Lung (tissue), 12 donors: ENCODE measurements around the gene CNP. TPM values are rescaled to one million over a fixed set of nuclear protein-coding genes. Genes with fewer than 3 reads are reported as not detected.

Experiments
- ATAC-seq: fragments of 200-7000 bp; cut with Tn5 transposase; one replicate; pipeline ENCODE4 v1.9.1; 2020; ENCODE audit warnings: moderate number of reproducible peaks; ENCODE audit not compliant: insufficient read depth, low FRiP score
- DNase-seq, 3 donors: peaks; one replicate each; pipeline ENCODE4 v3.0.0-alpha.2; 2013 to 2017
- H3K27ac ChIP-seq, 2 donors: one replicate each; pipeline ENCODE4 v1.5.1; 2013; ENCODE audit warnings: mild to moderate bottlenecking in 2 of 2, moderate library complexity in 2 of 2, control low read depth in 1 of 2, inconsistent platforms in 1 of 2, low read depth in 1 of 2, low read length in 1 of 2
- H3K27me3 ChIP-seq, 3 donors: one replicate each; pipeline ENCODE4 v1.5.1; 2013; ENCODE audit warnings: low read length in 2 of 3; ENCODE audit not compliant: control insufficient read depth in 3 of 3, insufficient read depth in 3 of 3
- H3K36me3 ChIP-seq, 4 donors: one replicate each; pipeline ENCODE4 v1.5.1; 2013; ENCODE audit warnings: low read length in 4 of 4, mild to moderate bottlenecking in 1 of 4, moderate library complexity in 1 of 4; ENCODE audit not compliant: control insufficient read depth in 4 of 4, insufficient read depth in 4 of 4
- H3K4me1 ChIP-seq, 5 donors: one replicate each; pipeline ENCODE4 v1.5.1; 2013; ENCODE audit warnings: low read length in 5 of 5, mild to moderate bottlenecking in 2 of 5, moderate library complexity in 1 of 5; ENCODE audit not compliant: control insufficient read depth in 5 of 5, insufficient read depth in 5 of 5
- H3K4me3 ChIP-seq: one replicate; pipeline ENCODE4 v1.5.1; 2013; ENCODE audit warnings: mild to moderate bottlenecking, control low read depth, moderate library complexity
- H3K9ac ChIP-seq, 2 donors: one replicate each; pipeline ENCODE4 v1.5.1; 2013; ENCODE audit warnings: low read length in 2 of 2, control low read depth in 1 of 2; ENCODE audit not compliant: insufficient read depth in 1 of 2
- H3K9me3 ChIP-seq, 4 donors: one replicate each; pipeline ENCODE4 v1.5.1; 2013; ENCODE audit warnings: low read length in 3 of 4, mild to moderate bottlenecking in 1 of 4, moderate library complexity in 1 of 4; ENCODE audit not compliant: control insufficient read depth in 4 of 4, insufficient read depth in 3 of 4
- WGBS, 2 donors: extraction: QIAGEN DNeasy Blood & Tissue Kit; methylation state at CpG; one replicate each; pipeline ENCODE4 v1.1.7; 2013; 5-methylcytosine and 5-hydroxymethylcytosine counted together
- polyA plus RNA-seq, 2 donors: library from polyadenylated mRNA; stranded (reverse); fragments of 200-250 nt; gene quantifications; one replicate each; pipeline ENCODE4 v1.2.1, GENCODE V29; 2013
- total RNA-seq, 2 donors: library from RNA; depleted of rRNA in 1 of 2; stranded (reverse); fragments of >200 nt in 1 of 2; gene quantifications; one replicate each; pipeline ENCODE4 v1.2.1, GENCODE V29; 2014 to 2021
- TF ChIP-seq, protein P1 (sequence below): IDR thresholded peaks from 2 replicates; pipeline ENCODE4 v1.5.1; 2012; ENCODE audit warnings: mild to moderate bottlenecking; ENCODE audit errors: control extremely low read depth, extremely low read depth
- donor health status: control.
- donor health status: control.
- donor health status: Bipolar disorder and iron deficiency.
- donor health status: healthy.
- donor health status: DM: yes; HTN: yes; CAD: no.

CNP gene
- total and polyA plus RNA-seq, 4 donors: 32.3 to 53.5 (median 33.9) TPM

DNA sequence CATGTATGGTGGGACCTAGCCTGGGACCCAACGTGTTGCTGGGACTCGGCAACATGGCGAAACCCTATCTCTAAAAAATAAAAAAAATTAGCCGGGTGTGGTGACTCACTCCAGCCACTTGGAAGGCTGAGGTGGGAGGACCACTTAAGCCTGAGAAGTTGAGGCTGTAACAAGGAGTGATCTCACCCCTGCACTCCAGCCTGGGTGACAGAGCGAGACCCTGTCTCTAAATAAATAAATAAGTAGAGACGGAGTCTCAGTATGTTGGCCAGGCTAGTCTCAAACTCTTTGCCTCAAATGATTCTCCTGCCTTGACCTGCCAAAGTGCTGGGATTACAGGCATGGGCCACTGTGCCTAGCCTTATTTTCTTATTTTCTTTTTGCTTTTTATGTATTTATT lies 10.1 kb upstream of the CNP start:
- Histone ChIP-seq H3K27ac (no peak overlapping the region), H3K36me3 (peaks cover 0 to 1% (median 0%) of the 10 kb centered on the region in 4 donors), H3K4me1 (peaks cover 0 to 6% (median 0%) of the 10 kb centered on the region in 5 donors), H3K9me3 (no peaks in the 10 kb centered on the region), H3K27me3 (no peaks in the 10 kb centered on the region), H3K4me3 (no peak overlapping the region), H3K9ac (no peak overlapping the region)
- 87 to 90% methylated on average over 6 of the region's 6 CpGs for WGBS, 2 donors
- TF ChIP-seq, protein P1, sequence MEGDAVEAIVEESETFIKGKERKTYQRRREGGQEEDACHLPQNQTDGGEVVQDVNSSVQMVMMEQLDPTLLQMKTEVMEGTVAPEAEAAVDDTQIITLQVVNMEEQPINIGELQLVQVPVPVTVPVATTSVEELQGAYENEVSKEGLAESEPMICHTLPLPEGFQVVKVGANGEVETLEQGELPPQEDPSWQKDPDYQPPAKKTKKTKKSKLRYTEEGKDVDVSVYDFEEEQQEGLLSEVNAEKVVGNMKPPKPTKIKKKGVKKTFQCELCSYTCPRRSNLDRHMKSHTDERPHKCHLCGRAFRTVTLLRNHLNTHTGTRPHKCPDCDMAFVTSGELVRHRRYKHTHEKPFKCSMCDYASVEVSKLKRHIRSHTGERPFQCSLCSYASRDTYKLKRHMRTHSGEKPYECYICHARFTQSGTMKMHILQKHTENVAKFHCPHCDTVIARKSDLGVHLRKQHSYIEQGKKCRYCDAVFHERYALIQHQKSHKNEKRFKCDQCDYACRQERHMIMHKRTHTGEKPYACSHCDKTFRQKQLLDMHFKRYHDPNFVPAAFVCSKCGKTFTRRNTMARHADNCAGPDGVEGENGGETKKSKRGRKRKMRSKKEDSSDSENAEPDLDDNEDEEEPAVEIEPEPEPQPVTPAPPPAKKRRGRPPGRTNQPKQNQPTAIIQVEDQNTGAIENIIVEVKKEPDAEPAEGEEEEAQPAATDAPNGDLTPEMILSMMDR: no peak
- DNase-seq (no peak), ATAC-seq (no peak)

DNA sequence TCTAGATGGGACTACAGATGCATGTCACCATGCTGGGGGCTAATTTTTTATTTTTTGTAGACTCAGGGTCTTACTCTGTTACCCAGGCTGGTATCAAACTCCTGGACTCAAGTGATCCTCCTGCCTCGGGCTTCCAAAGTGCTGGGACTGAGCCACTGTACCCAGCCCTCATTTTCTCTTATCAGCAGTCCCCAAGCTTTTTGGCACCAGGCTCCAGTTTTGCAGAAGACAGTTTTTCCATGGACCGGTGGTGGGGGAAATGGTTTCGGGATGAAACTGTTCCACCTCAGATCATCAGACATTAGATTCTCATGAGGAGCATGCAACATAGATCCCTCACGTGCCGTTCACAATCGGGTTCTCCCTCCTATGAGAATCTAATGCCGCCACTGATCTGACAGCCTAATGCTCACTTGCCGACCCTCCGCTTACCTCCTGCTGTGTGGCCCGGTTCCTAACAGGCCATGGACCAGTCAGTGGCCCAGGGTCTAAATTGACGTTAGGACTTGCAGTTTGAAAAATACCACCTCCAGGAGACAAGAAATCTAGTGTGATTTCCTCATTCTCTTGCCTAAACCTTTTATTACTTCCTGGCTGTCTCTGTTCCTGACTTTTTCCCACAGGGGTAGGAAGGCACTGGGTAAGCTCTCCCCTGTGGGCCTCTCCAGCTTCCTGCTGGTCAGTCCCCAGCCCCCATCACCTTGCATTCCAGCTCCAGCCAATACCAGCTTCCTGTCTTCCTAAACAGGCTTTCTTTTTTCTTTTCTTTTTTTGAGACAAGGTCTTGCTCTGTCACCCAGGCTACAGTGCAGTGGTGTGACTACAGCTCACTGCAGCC lies 9.3 kb upstream of the CNP start:
- DNase-seq (peak in 1 of 3 donors; percentile 11), ATAC-seq (no peak)
- Histone ChIP-seq H3K4me3 (no peak overlapping the region), H3K4me1 (peaks cover 0 to 6% (median 0%) of the 10 kb centered on the region in 5 donors), H3K9me3 (no peaks in the 10 kb centered on the region), H3K27me3 (no peaks in the 10 kb centered on the region), H3K9ac (no peak overlapping the region), H3K27ac (no peak overlapping the region), H3K36me3 (peaks cover 0 to 1% (median 0%) of the 10 kb centered on the region in 4 donors)
- TF ChIP-seq, protein P1: no peak
- 60 to 70% methylated on average over 11 of the region's 11 CpGs for WGBS, 2 donors

DNA sequence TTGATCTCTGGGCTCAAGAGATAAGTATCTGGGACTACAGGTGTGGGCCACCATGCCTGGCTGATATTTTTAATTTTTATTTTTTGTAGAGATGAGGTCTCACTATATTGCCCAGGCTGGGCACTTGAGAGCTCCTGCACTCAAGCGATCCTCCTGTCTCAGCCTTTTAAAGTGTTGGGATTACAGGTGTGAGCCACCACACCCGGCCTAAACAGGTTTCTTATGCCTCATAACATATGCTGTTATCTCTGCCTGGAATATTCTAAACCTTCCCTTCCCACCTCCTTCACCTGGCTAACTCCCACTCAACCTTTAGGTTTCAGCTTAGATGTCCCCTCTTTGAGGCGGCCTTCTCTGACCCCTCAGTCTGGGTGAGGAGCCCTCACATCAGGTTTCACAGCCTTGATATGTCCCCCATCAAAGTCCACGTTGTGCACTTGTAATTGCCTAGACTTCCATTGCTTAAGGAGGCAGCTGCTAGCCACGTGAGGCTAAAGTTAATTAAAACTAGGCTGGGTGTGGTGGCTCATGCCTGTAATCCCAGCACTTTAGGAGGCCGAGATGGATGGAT lies 8.6 kb upstream of the CNP start:
- WGBS, 2 donors: 88 to 89% methylated on average over 6 of the region's 6 CpGs
- Histone ChIP-seq H3K9me3 (no peaks in the 10 kb centered on the region), H3K36me3 (no peaks in the 10 kb centered on the region), H3K9ac (no peak overlapping the region), H3K4me1 (peaks cover 0 to 10% (median 0%) of the 10 kb centered on the region in 5 donors), H3K27ac (no peak overlapping the region), H3K4me3 (no peak overlapping the region), H3K27me3 (no peaks in the 10 kb centered on the region)
- ATAC-seq (no peak), DNase-seq (no peak)
- TF ChIP-seq, protein P1: no peak
